ENCODE results near the gene ZFYVE26.

GRCh38 chr14:67776653-67777322 is 39.6 kb downstream of the ZFYVE26 start:
- TF ChIP-seq REST (IDR thresholded peaks at IDR 0.05; ENCODE audit: low read depth) (no peak), EP300 (IDR thresholded peaks at IDR 0.05; ENCODE audit: borderline replicate concordance) (no peak), EGR1 (IDR thresholded peaks at IDR 0.05) (no peak), MAX (IDR thresholded peaks at IDR 0.05) (no peak), USF1 (IDR thresholded peaks at IDR 0.05) (no peak), CEBPB (IDR thresholded peaks at IDR 0.05) (no peak), NFIC (IDR thresholded peaks at IDR 0.05) (no peak), YY1 (IDR thresholded peaks at IDR 0.05; ENCODE audit: low read depth) (no peak)

Data from Ishikawa (cell line).